ENCODE results near the gene PPFIA2.

The PPFIA2 gene

GRCh38 chr12:81572411-81572810 lies 186.7 kb downstream of the PPFIA2 start:
- H3K36me3 ChIP-seq (ENCODE audit: insufficient read depth, low read length), result no peaks in the 10 kb centered on the region
- no peaks in the 10 kb centered on the region for H4K20me1 ChIP-seq (ENCODE audit: insufficient read depth, low read length)
- H3K79me2 ChIP-seq (ENCODE audit: insufficient read depth, low read length), result no peaks in the 10 kb centered on the region
- no peak overlapping the region for H3K27ac ChIP-seq (ENCODE audit: low read depth, low read length, poor library complexity, severe bottlenecking)
- H3F3A ChIP-seq (ENCODE audit: insufficient read depth, low read length), result no peaks in the 10 kb centered on the region
- H3K4me2 ChIP-seq (ENCODE audit: low read length), result no peak overlapping the region
- H3K27me3 ChIP-seq (ENCODE audit: insufficient read depth, low read length), result no peaks in the 10 kb centered on the region
- H2AFZ ChIP-seq (ENCODE audit: low read length), result no peak overlapping the region
- no peaks in the 10 kb centered on the region for H3K9me2 ChIP-seq (ENCODE audit: low read depth, low read length)
- H3K9ac ChIP-seq (ENCODE audit: low read length), result no peak overlapping the region
- TF ChIP-seq CTCF (IDR thresholded peaks at IDR 0.05; ENCODE audit: low read length) (no peak), EZH2 (IDR thresholded peaks at IDR 0.05; ENCODE audit: borderline replicate concordance, low read length) (no peak)
- H3K9me3 ChIP-seq (ENCODE audit: low read length), result no peaks in the 10 kb centered on the region
- no peaks in the 10 kb centered on the region for H3K4me1 ChIP-seq (ENCODE audit: insufficient read depth, low read length, severe bottlenecking)
- no peak overlapping the region for H3K4me3 ChIP-seq (ENCODE audit: low read depth, low read length, poor library complexity, severe bottlenecking)

GRCh38 chr12:81570234-81570633 lies 188.9 kb downstream of the PPFIA2 start:
- H3K27ac ChIP-seq (ENCODE audit: low read depth, low read length, poor library complexity, severe bottlenecking), result no peak overlapping the region
- H3K4me1 ChIP-seq (ENCODE audit: insufficient read depth, low read length, severe bottlenecking), result no peaks in the 10 kb centered on the region
- no peaks in the 10 kb centered on the region for H3K27me3 ChIP-seq (ENCODE audit: insufficient read depth, low read length)
- H3K79me2 ChIP-seq (ENCODE audit: insufficient read depth, low read length), result no peaks in the 10 kb centered on the region
- no peaks in the 10 kb centered on the region for H3K36me3 ChIP-seq (ENCODE audit: insufficient read depth, low read length)
- TF ChIP-seq CTCF (IDR thresholded peaks at IDR 0.05; ENCODE audit: low read length), result no peak
- TF ChIP-seq EZH2 (IDR thresholded peaks at IDR 0.05; ENCODE audit: borderline replicate concordance, low read length), result no peak
- H3K9me3 ChIP-seq (ENCODE audit: low read length), result no peaks in the 10 kb centered on the region
- no peak overlapping the region for H3K4me2 ChIP-seq (ENCODE audit: low read length)
- no peaks in the 10 kb centered on the region for H4K20me1 ChIP-seq (ENCODE audit: insufficient read depth, low read length)
- H2AFZ ChIP-seq (ENCODE audit: low read length), result no peak overlapping the region
- no peaks in the 10 kb centered on the region for H3K9me2 ChIP-seq (ENCODE audit: low read depth, low read length)
- H3K4me3 ChIP-seq (ENCODE audit: low read depth, low read length, poor library complexity, severe bottlenecking), result no peak overlapping the region
- no peaks in the 10 kb centered on the region for H3F3A ChIP-seq (ENCODE audit: insufficient read depth, low read length)
- no peak overlapping the region for H3K9ac ChIP-seq (ENCODE audit: low read length)

- H3K9me3 ChIP-seq (ENCODE audit: low read length), result no peaks in the 10 kb centered on the region
- no peak overlapping the region for H3K9ac ChIP-seq (ENCODE audit: low read length)
- H4K20me1 ChIP-seq (ENCODE audit: insufficient read depth, low read length), result no peaks in the 10 kb centered on the region
- no peaks in the 10 kb centered on the region for H3K4me1 ChIP-seq (ENCODE audit: insufficient read depth, low read length, severe bottlenecking)
- H3K36me3 ChIP-seq (ENCODE audit: insufficient read depth, low read length), result no peaks in the 10 kb centered on the region
- no peaks in the 10 kb centered on the region for H3K79me2 ChIP-seq (ENCODE audit: insufficient read depth, low read length)
- no peak overlapping the region for H3K4me2 ChIP-seq (ENCODE audit: low read length)
- no peaks in the 10 kb centered on the region for H3F3A ChIP-seq (ENCODE audit: insufficient read depth, low read length)
- no peaks in the 10 kb centered on the region for H3K27me3 ChIP-seq (ENCODE audit: insufficient read depth, low read length)
- no peak overlapping the region for H2AFZ ChIP-seq (ENCODE audit: low read length)
- no peak overlapping the region for H3K27ac ChIP-seq (ENCODE audit: low read depth, low read length, poor library complexity, severe bottlenecking)
- TF ChIP-seq EZH2 (IDR thresholded peaks at IDR 0.05; ENCODE audit: borderline replicate concordance, low read length), result no peak
- TF ChIP-seq CTCF (IDR thresholded peaks at IDR 0.05; ENCODE audit: low read length), result no peak
- H3K4me3 ChIP-seq (ENCODE audit: low read depth, low read length, poor library complexity, severe bottlenecking), result no peak overlapping the region
- no peaks in the 10 kb centered on the region for H3K9me2 ChIP-seq (ENCODE audit: low read depth, low read length)
Measured at GRCh38 chr12:81564237-81564636, 194.9 kb downstream of the PPFIA2 start.
